ENCODE results near the gene PPP1CC. TPM values are rescaled to one million over a fixed set of nuclear protein-coding genes. Genes with fewer than 3 reads are reported as not detected.
"Not testable (repeated sequence)": the region's sequence is repeated elsewhere in the genome, so short reads cannot be mapped to it uniquely, and the experiment has no call there.

Gene PPP1CC
- total RNA-seq, 4 donors from 2014 or later, result 110 to 224 (median 134) TPM

DNA sequence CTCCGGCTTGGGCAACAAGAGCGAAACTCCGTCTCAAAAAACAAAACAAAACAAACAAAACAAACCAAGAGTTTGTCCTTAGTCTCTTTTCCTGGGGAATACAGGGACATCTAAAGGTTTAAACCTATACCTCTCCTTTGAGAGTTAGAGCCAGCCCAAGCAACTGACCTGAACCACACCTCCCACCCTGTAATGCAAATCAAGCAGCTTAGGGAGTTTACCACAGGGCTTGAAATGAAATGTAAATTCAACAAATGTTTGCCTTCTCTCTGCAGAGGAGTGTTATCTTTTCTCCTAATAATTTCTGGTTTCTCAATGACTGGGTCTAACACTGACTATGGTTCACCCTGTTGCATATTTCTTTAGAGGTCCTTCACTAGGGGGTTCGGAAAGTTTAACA, 16.7 kb downstream of the PPP1CC start:
- Histone ChIP-seq H3K4me1 (no peaks in the 10 kb centered on the region), H3K27ac (no peak overlapping the region), H3K9me3 (no peaks in the 10 kb centered on the region), H3K27me3 (no peaks in the 10 kb centered on the region), H3K4me3 (no peak overlapping the region), H3K36me3 (no peaks in the 10 kb centered on the region)
- TF ChIP-seq, protein P1, sequence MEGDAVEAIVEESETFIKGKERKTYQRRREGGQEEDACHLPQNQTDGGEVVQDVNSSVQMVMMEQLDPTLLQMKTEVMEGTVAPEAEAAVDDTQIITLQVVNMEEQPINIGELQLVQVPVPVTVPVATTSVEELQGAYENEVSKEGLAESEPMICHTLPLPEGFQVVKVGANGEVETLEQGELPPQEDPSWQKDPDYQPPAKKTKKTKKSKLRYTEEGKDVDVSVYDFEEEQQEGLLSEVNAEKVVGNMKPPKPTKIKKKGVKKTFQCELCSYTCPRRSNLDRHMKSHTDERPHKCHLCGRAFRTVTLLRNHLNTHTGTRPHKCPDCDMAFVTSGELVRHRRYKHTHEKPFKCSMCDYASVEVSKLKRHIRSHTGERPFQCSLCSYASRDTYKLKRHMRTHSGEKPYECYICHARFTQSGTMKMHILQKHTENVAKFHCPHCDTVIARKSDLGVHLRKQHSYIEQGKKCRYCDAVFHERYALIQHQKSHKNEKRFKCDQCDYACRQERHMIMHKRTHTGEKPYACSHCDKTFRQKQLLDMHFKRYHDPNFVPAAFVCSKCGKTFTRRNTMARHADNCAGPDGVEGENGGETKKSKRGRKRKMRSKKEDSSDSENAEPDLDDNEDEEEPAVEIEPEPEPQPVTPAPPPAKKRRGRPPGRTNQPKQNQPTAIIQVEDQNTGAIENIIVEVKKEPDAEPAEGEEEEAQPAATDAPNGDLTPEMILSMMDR (IDR thresholded peaks at IDR 0.05), result no peak
- no peak for TF ChIP-seq POLR2A (IDR thresholded peaks at IDR 0.05)
- DNase-seq, result no peak
- intact Hi-C loops (cut with DNase I; ENCODE audit: low total_unique reads), result no loop called here

GRCh38 chr12:110725267-110725666, 17.4 kb downstream of the PPP1CC start:
- Histone ChIP-seq H3K4me3 (no peak overlapping the region), H3K27ac (no peak overlapping the region), H3K9me3 (no peaks in the 10 kb centered on the region), H3K27me3 (no peaks in the 10 kb centered on the region), H3K36me3 (no peaks in the 10 kb centered on the region), H3K4me1 (no peaks in the 10 kb centered on the region)
- intact Hi-C loops (cut with DNase I; ENCODE audit: low total_unique reads), result no loop called here
- DNase-seq, result no peak
- TF ChIP-seq POLR2A (IDR thresholded peaks at IDR 0.05), result no peak
- TF ChIP-seq, protein P1 (IDR thresholded peaks at IDR 0.05), result no peak

DNA sequence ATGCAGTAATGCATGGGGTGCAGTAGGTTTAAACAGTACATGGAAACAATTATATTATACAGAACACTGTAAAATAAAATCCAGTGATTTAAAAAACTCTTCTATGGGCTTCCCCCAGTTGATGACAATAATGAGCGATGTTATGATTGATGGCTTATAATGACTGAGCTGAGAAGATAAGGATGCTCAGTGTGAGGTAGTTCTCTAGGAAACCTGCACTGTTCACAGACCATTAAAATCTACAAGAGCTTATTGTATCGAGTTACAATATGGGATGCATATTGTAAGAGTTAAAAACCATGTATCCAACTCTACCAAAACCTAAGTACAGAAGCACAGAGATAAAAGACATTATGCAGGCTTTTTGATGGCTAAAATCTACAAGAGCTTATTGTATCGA, 19.8 kb downstream of the PPP1CC start:
- H3K36me3 ChIP-seq, H3K27me3 ChIP-seq: not testable (repeated sequence)

GRCh38 chr12:110721570-110721969, 21.1 kb downstream of the PPP1CC start:
- Histone ChIP-seq H3K9me3 (no peaks in the 10 kb centered on the region), H3K4me3 (no peak overlapping the region), H3K27ac (no peak overlapping the region), H3K27me3 (no peaks in the 10 kb centered on the region), H3K4me1 (no peaks in the 10 kb centered on the region), H3K36me3 (no peaks in the 10 kb centered on the region)
- intact Hi-C loops (cut with DNase I; ENCODE audit: low total_unique reads), result no loop called here
- no peak for TF ChIP-seq POLR2A (IDR thresholded peaks at IDR 0.05)
- TF ChIP-seq, protein P1 (IDR thresholded peaks at IDR 0.05), result no peak
- no peak for DNase-seq

More for the DNA sequence above, 19.8 kb downstream of the PPP1CC start:
- H3K27ac ChIP-seq; intact Hi-C loops (cut with DNase I; ENCODE audit: low total_unique reads); H3K4me3 ChIP-seq; H3K4me1 ChIP-seq; DNase-seq; H3K9me3 ChIP-seq: not testable (repeated sequence)

DNA sequence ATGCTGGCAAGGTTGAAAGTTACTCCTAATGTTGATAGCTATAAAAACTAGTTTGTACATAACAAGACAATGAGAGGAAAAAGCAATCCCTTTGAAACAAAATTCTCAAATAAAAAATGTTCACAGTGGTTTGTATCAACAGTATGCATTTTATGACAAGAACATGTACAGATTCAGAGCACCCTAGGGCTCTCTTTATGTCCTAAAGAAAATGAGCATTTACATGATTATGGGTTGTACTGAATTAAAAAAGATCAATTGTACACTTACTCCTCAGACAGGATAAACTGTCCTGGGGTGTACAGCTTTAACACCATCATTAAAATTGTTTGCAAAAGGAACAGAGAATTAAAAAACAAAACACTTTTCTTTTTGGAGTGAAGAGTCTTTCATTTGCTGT, 22.2 kb downstream of the PPP1CC start:
- Histone ChIP-seq H3K9me3 (no peaks in the 10 kb centered on the region), H3K4me3 (no peak overlapping the region), H3K27me3 (no peaks in the 10 kb centered on the region), H3K36me3 (no peaks in the 10 kb centered on the region), H3K4me1 (no peaks in the 10 kb centered on the region), H3K27ac (no peak overlapping the region)
- TF ChIP-seq, protein P1 (IDR thresholded peaks at IDR 0.05), result no peak
- no peak for TF ChIP-seq POLR2A (IDR thresholded peaks at IDR 0.05)
- no peak for DNase-seq
- intact Hi-C loops (cut with DNase I; ENCODE audit: low total_unique reads), result no loop called here

Data from uterus (tissue), 4 donors.